GM19452 (cell line): Measurements from ENCODE around the gene TEX13B.
"Not testable (repeated sequence)": the region's sequence is repeated elsewhere in the genome, so short reads cannot be mapped to it uniquely, and the experiment has no call there.

Source experiments
- ATAC-seq: cut with Tn5 transposase; IDR thresholded peaks from one replicate; pipeline ENCODE4 v1.9.1; 2021; ENCODE audit not compliant: unreplicated experiment

TEX13B gene

GRCh38 chrX:107982356-107982755 is at the start of gene TEX13B:
Gene TEX13B (minus strand): TSS chrX:107982370. CDS start chrX:107982127, 243 bp downstream.
- no peak for ATAC-seq

GRCh38 chrX:108029928-108030711 is 48.0 kb upstream of the TEX13B start:
- no peak for ATAC-seq

- ATAC-seq = no peak
These were observed 46.7 kb upstream of the TEX13B start for GRCh38 chrX:108028854-108029253.

GRCh38 chrX:108025954-108026600 is 43.9 kb upstream of the TEX13B start:
- ATAC-seq = no peak

- no peak for ATAC-seq
These were observed 43.2 kb upstream of the TEX13B start for GRCh38 chrX:108025376-108025775.

- ATAC-seq = no peak
These were observed 40.4 kb upstream of the TEX13B start for GRCh38 chrX:108022491-108023089.

- ATAC-seq = no peak
These were observed 38.5 kb upstream of the TEX13B start for GRCh38 chrX:108020631-108021030.

- no peak for ATAC-seq
These were observed 37.3 kb upstream of the TEX13B start for GRCh38 chrX:108019382-108019875.

- no peak for ATAC-seq
These were observed 36.6 kb upstream of the TEX13B start for GRCh38 chrX:108018656-108019381.

GRCh38 chrX:108001218-108001814 is 19.1 kb upstream of the TEX13B start:
- ATAC-seq = no peak

- no peak for ATAC-seq
These were observed 18.6 kb upstream of the TEX13B start for GRCh38 chrX:108000751-108001150.

GRCh38 chrX:107996124-107996523 is 14.0 kb upstream of the TEX13B start:
- ATAC-seq = no peak

GRCh38 chrX:107985033-107985432 is 2.9 kb upstream of the TEX13B start:
- no peak for ATAC-seq

GRCh38 chrX:107979534-107979933 is 2.6 kb downstream of the TEX13B start:
- ATAC-seq = no peak

- no peak for ATAC-seq
These were observed 3.4 kb downstream of the TEX13B start for GRCh38 chrX:107978707-107979307.

GRCh38 chrX:107978071-107978470 is 4.1 kb downstream of the TEX13B start:
- ATAC-seq = no peak

GRCh38 chrX:107971636-107972035 is 10.5 kb downstream of the TEX13B start:
- no peak for ATAC-seq

GRCh38 chrX:107970073-107970472 is 12.1 kb downstream of the TEX13B start:
- no peak for ATAC-seq

- ATAC-seq = no peak
These were observed 13.5 kb downstream of the TEX13B start for GRCh38 chrX:107968623-107969022.

GRCh38 chrX:107955337-107955736 is 26.8 kb downstream of the TEX13B start:
- not testable (repeated sequence) for ATAC-seq
